ENCODE results near the gene TCEAL7. TPM values are rescaled to one million over a fixed set of nuclear protein-coding genes. Genes with fewer than 3 reads are reported as not detected.
"Not testable (repeated sequence)": the region's sequence is repeated elsewhere in the genome, so short reads cannot be mapped to it uniquely, and the experiment has no call there.

TCEAL7 gene
- 6.2 and 16.4 TPM in 2 replicates for total RNA-seq (ENCODE audit: low replicate concordance)
- long read RNA-seq, transcript TCEAL7-201 (3 exons, 1,177 nt): major isoform, 12 of 18 reads
- long read RNA-seq, transcript TCEAL7-202 (3 exons, 852 nt): minor isoform, 6 of 18 reads
- long read RNA-seq, partial matches to known transcripts: 0 of 18 reads
- long read RNA-seq, other reads (novel, unspliced or antisense): 0 of 18 reads

- H3K36me3 Mint-ChIP-seq: no peaks in the 10 kb centered on the region
- H3K27ac Mint-ChIP-seq: peak within 1 kb of the TSS; percentile 71
- H3K9me3 Mint-ChIP-seq: no peaks in the 10 kb centered on the region
- TF ChIP-seq CTCF (conservative IDR thresholded peaks at IDR 0.05): no peak
- H3K4me3 Mint-ChIP-seq: peak within 1 kb of the TSS; percentile 84
- no peak for DNase-seq (ENCODE audit: extremely low spot score, unreplicated experiment)
- peaks cover 6% of the 10 kb centered on the region for H3K27me3 Mint-ChIP-seq
- H3K4me1 Mint-ChIP-seq (ENCODE audit: unreplicated experiment): peaks cover 3% of the 10 kb centered on the region
Measured at GRCh38 chrX:103329991-103330390, at the start of gene TCEAL7. TCEAL7 (plus strand) TSS chrX:103330239; CDS start chrX:103331404, 1,165 bp downstream.

DNA sequence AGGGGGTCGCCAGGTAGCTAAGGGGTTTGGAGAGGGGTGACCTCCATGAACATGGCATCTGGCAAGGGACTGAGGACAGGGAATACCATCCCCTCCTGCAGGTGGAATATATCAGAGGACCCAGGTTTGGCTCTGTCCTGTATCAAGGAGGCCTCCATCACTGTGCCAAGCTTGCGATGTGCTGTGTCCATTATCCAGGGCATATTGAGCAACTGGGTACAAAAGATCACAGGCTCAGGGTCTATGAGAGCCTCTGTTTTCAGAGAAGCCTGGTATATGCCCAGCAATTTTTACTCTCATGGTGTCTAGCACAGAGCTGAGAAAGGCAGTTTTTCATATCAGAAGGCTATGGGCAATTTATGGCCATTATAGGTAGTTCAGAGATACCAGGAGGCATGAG lies 36.9 kb upstream of the TCEAL7 start:
- H3K9me3 Mint-ChIP-seq: no peaks in the 10 kb centered on the region
- H3K27me3 Mint-ChIP-seq: peaks cover 4% of the 10 kb centered on the region
- H3K4me1 Mint-ChIP-seq (ENCODE audit: unreplicated experiment): no peaks in the 10 kb centered on the region
- no peak for DNase-seq (ENCODE audit: extremely low spot score, unreplicated experiment)
- no peak overlapping the region for H3K4me3 Mint-ChIP-seq
- no peak overlapping the region for H3K27ac Mint-ChIP-seq
- H3K36me3 Mint-ChIP-seq: no peaks in the 10 kb centered on the region
- no peak for TF ChIP-seq CTCF (conservative IDR thresholded peaks at IDR 0.05)

- no peaks in the 10 kb centered on the region for H3K9me3 Mint-ChIP-seq
- no peaks in the 10 kb centered on the region for H3K27me3 Mint-ChIP-seq
- TF ChIP-seq CTCF (conservative IDR thresholded peaks at IDR 0.05): no peak
- no peak for DNase-seq (ENCODE audit: extremely low spot score, unreplicated experiment)
- H3K36me3 Mint-ChIP-seq: no peaks in the 10 kb centered on the region
- H3K27ac Mint-ChIP-seq: no peak overlapping the region
- no peak overlapping the region for H3K4me3 Mint-ChIP-seq
- no peaks in the 10 kb centered on the region for H3K4me1 Mint-ChIP-seq (ENCODE audit: unreplicated experiment)
Measured at GRCh38 chrX:103304705-103305104, 25.3 kb upstream of the TCEAL7 start.

GRCh38 chrX:103305666-103306065 lies 24.4 kb upstream of the TCEAL7 start:
- H3K4me3 Mint-ChIP-seq; H3K27ac Mint-ChIP-seq; H3K4me1 Mint-ChIP-seq (ENCODE audit: unreplicated experiment); DNase-seq (ENCODE audit: extremely low spot score, unreplicated experiment); H3K27me3 Mint-ChIP-seq; H3K9me3 Mint-ChIP-seq; H3K36me3 Mint-ChIP-seq: not testable (repeated sequence)

DNA sequence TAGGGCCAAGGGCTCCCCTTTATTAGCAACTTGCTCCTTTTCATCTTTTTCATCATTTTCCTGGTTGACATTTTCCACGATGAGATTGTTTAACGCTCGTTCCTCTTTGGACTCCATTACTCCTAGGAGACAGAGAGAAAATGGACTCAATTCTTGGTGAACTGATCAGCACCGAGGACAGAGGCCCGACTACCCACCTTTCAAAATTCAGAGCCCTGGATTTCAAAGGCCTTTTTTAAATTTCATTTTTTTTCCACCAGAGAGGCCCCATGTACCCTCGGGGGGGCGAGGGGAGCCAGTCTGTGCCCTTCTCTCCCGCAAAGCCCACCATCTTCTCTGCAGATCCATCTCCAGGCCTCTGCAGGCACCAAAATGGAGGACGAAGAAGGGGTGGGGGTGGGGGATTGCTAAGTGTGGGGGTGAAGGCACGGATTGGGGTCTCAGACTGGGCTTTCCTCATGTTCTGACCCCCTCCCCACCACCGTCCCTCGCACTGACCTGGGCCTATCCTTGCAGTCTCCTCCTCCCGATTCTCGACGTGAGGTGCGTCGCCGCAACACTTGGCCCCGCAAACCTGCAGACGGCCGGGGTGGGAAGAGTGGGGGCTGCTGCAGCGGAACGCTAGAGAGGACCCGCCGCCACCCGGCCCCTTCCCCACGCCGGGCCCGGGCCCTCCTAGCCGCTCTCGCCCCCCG lies 20.0 kb upstream of the TCEAL7 start:
- no peaks in the 10 kb centered on the region for H3K27me3 Mint-ChIP-seq
- DNase-seq (ENCODE audit: extremely low spot score, unreplicated experiment): no peak

More for the DNA sequence above, 20.0 kb upstream of the TCEAL7 start:
- peak overlapping the region; percentile 60 for H3K4me3 Mint-ChIP-seq
- H3K9me3 Mint-ChIP-seq: no peaks in the 10 kb centered on the region
- no peaks in the 10 kb centered on the region for H3K4me1 Mint-ChIP-seq (ENCODE audit: unreplicated experiment)
- H3K36me3 Mint-ChIP-seq: no peaks in the 10 kb centered on the region
- no peak overlapping the region for H3K27ac Mint-ChIP-seq
- TF ChIP-seq CTCF (conservative IDR thresholded peaks at IDR 0.05): no peak

All from type B pancreatic cell (in vitro differentiated cells).